ENCODE measurements around the gene METAP2.

Gene METAP2

DNA sequence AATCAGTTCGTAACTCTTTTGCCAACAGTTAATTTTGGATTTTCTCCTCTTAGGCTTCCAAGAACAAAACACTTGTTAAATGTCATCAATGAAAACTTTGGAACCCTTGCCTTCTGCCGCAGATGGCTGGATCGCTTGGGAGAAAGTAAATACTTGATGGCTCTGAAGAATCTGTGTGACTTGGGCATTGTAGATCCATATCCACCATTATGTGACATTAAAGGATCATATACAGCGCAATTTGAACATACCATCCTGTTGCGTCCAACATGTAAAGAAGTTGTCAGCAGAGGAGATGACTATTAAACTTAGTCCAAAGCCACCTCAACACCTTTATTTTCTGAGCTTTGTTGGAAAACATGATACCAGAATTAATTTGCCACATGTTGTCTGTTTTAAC lies 39.6 kb downstream of the METAP2 start:
- no peak for DNase-seq (ENCODE audit: low read depth, low spot score)

DNA sequence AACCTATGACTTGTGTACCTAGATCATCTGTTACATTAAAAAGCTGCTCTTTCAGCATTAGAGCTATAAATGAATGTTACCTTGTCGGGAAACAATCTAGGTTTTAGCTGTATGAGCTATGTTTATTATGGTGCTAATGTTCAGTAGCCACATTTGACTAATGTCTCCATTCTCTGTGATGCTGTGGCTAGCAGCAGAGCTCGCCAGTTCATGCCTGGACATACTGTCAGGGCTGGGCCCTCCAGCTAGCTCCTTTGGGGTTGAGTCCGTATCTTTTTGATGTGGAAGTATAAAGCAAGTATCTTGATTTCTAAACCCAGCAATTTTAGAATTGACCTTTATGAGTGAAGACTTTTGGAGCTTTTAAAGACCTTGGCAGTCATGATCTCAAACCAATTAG lies 41.2 kb downstream of the METAP2 start:
- DNase-seq (ENCODE audit: low read depth, low spot score), result no peak

DNA sequence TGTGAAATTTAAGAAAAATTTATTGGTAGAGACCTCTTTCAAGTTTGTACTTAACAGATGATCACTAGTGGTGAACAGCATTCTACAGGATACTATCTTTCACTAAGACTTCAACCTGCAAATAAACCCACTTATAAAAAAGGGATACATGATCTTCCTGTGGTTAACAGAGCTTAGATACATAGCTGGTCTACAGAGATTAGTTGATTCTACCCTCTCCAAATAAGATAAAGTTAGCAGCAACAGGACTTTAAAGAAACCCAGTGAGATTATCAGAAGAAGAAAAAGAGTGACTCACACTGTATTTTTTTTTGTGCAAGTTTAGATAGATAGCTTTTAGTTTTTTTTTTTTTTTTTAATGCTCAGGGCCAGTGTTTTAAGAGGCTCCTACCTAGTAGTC lies 42.8 kb downstream of the METAP2 start:
- DNase-seq (ENCODE audit: low read depth, low spot score), result no peak

DNA sequence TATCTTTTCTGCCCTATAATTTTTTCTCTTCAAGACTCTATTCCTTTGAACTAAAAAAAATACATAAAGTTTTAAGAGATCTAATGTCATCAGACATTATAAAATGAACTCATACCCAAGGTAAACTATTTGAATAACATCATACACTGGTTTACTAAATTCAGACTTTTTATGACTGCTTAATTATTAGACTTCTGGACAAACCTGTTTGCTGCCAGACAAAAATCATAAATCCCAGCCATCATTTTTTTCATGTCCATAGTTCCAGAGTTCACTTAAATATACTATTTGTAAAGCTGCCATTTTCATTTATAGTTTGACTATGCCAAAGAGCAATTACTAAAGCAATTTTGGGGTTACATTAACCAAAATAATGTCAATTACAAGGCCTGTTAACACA lies 43.3 kb downstream of the METAP2 start:
- DNase-seq (ENCODE audit: low read depth, low spot score), result no peak

DNA sequence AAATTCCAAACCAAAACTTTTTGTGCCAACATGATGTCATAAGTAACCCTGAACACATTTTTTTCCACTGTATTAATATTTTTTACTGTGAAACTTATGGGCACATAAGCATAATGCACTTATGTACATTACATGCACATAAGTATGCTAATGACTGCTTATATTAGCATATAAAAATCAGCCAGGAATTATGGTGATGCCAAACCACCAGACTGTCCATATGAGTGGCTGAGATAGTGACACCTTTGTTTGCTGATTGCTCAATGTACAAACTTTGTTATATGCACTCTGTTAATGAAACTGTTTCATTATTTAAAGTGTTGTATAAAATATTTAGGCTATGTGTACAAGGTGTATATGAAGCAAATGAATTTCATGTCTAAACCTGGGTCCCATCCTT lies 45.0 kb downstream of the METAP2 start:
- no peak for DNase-seq (ENCODE audit: low read depth, low spot score)

DNA sequence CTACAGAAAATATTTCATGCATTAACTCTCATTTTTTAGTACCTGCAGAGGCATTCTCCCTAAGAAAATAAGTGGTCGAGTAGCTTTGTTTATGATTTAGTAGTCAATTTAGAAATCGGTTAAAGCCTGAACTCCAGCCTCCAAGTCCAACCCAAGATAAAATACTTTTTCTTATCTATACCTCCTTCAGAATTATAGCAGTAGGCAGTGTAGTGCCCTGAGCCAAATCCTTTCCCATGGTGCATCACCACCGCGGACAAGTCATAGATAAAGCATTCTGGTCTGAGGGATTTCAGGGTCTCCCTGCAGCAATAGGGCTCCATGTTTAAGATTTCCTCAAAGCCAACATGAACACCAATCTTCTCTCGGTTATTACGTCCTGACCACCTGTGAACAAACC lies 46.9 kb downstream of the METAP2 start:
- no peak for DNase-seq (ENCODE audit: low read depth, low spot score)

DNA sequence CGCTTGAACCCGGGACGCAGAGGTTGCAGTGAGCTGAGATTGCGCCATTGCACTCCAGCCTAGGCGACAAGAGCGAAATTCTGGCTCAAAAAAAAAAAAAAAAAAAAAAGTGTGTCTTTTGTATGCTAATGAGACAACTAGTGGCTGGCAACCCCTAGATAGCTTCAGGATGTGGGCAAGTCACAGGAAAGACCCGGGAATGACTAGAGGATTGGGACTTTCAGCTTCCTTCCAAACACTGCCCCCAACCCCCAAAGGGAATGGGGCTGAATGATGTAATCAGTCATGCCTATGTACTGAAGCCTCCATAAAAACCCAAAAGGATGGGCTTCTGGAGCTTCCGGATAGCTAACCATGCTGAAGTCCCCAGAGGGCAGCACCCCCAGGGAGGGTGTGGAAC lies 48.7 kb downstream of the METAP2 start:
- DNase-seq (ENCODE audit: low read depth, low spot score), result no peak

DNA sequence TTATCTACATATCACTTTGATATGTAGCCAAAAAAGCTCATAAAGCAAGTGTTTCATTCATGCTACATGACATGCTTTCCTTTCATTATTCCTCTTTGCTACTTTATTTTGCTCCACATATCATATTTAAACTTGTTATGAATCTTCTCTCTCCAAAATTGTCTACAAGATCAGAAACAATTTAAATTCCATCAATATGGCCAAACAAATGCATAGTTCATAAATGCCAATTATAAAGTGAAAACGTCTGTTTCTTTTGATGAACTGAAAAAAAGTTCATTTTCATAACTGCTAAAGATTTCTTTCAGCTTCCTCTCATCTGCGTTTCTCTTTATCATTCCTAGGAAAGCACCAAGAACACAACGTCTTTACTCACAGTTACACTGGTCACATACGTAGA lies 54.5 kb downstream of the METAP2 start:
- DNase-seq (ENCODE audit: low read depth, low spot score), result no peak

DNA sequence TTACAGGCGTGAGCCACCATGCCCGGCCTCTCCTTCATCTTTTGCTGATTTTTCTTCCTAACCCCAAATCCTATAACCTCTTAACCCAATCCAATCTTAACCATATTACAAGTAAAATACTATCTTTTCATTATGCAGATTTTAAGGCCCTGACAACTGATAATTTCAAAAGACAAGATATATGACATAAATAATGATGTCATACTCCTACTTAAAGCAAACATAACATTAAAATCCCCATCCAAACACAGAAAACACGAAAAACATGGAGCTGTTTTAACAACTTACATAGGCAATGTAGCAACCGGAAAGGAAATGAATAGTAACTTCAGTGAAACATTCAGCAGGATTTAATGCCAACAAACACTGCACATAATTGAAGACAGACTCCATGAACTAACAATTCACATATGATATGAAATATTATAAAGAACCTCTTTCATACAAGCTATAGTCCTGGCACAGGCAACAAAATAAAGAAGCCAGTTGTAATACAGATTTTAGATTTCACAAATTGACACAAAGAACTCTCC lies 55.8 kb downstream of the METAP2 start:
- no peak for DNase-seq (ENCODE audit: low read depth, low spot score)

DNA sequence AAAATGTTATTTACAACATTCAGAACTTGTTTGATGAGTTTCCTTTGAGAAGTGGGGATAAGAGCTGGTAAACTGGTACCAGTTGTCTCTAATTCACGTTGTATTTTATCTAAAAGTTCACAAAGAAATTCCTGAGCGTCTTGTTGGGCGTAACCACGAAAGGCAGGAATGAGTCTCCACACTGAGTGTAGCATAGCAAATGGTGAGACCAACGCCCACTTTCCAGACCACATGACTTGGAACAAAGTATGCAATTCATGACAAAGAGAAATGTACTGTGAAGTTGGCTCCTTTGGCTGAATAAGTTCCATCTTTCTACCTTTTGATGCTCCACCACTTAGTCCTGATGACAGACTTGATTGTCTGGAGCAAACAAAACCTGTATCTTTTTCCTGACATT lies 58.9 kb downstream of the METAP2 start:
- no peak for DNase-seq (ENCODE audit: low read depth, low spot score)

DNA sequence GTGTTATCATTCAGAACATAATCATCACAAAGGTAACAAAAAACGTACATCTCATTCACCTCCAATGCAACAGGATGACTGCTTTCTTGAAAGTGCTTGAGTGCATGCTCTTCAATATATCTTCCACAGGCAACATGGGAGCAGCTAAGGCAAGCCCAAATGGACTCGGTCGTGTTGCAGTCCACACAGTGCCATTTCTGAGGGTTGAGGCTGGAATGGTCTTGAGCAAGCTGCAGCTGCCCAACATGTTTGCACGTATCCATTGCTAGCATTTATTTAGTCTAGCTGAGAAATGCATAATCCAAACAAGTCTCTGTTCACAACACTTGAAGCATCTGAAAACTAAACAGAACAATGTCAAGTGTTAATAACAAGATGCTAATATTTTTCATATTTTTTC lies 60.0 kb downstream of the METAP2 start:
- DNase-seq (ENCODE audit: low read depth, low spot score), result no peak

DNA sequence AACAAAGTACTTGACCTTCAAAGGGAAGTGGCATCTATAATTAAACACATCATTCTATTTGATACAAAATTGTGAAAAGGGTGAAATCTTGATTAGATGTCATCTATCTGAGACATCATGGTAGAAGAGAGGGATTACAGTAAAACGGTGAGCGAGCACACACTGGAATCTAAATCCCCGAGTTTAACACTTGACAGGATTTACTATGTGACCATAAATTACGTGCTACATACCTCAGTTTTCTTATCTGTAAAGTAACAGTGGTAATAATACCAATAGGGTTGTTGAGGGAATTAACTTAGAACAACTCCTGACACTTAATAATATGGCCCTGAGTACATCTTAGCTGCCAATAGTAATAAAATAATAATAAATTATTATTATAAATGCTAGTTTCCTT lies 64.1 kb downstream of the METAP2 start:
- DNase-seq (ENCODE audit: low read depth, low spot score), result no peak

DNA sequence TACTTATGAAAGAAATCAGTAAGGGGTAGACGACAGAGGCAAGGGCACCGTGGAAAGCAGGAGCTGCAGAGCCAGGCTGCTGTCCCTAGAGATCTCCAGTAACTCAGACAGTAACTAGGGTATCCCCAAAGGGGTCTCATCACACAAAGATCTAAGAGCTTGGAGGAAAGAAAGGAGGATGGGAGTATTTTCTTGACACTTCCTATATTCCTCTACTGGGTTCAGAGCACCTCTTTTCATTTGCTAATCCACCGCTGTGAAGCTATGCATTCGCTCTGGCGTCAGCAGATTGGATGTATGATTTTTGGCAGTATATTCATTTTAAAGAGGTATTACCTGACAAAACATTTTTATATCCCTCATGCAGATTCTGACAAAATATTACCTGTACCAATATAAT lies 64.7 kb downstream of the METAP2 start:
- DNase-seq (ENCODE audit: low read depth, low spot score), result no peak

DNA sequence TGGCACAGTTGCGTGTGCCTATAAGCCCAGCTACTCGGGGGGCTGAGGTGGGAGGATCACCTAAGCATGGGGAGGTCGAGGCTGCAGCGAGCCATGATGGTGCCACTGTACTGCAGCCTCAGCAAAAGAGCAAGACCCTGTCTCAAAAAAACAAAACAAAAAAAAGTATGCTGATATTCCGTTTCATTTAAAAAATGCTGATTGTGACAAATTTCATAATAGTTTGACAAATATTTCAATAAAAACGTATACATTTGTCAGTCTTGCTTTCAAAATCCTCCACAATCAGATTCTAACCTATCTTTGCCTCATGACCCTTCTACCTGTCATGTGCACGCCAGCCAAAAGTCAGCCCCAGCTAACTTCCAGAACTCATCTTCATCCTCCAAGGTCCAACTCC lies 67.5 kb downstream of the METAP2 start:
- DNase-seq (ENCODE audit: low read depth, low spot score), result no peak

DNA sequence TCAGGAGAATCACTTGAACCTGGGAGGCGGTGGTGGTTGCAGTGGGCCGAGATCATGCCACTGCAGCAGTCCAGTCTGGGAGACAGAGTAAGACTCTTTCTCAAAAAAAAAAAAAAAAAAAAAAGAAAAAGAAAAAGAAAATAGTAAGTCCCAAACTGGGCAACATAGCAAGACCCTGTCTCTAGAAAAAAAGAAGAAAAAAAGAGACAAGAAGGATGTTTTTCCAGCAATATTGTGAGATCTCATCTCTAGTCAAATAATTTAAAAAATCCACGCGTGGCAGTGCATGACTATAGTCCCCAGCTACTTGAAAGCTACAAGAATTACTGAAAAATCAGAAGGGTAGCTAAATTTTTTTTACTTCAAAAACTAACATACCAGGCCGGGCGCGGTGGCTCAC lies 69.4 kb downstream of the METAP2 start:
- DNase-seq (ENCODE audit: low read depth, low spot score), result no peak

DNA sequence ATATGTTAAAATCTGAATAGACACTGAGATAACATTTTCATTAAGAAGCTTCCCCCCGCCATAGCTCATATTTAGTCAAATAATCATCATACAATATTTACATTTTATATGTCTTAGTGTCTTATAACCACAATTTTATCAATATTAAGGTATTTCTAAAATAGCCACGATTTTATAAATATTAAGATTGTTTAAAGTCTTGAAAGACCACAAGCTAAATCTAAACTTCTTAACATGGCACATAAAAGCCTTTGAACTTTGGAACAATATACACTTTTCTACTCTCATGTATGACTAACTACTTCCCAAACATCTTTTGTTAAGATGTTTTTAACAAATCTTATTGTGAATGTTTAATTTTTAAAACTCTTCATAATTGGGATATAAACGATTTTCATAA lies 70.8 kb downstream of the METAP2 start:
- DNase-seq (ENCODE audit: low read depth, low spot score), result no peak

DNA sequence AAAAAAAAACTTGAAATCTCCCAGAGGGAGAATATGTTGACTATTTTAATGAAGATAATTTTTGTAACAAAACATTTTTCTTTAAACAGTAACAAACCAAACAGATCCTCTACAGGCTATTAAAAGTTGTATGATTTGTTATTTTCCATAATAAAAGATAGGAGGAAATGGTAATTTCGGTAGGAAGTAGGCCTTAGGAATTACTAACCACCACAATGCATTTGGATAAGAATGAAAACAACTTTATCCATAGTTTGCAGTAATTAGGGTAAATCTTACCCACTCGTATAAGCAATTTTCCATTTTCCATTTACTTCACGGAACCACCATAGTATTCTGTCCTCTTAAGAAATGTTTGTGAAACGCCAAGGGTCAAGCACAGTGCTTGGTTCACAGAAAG lies 71.4 kb downstream of the METAP2 start:
- DNase-seq (ENCODE audit: low read depth, low spot score), result no peak

DNA sequence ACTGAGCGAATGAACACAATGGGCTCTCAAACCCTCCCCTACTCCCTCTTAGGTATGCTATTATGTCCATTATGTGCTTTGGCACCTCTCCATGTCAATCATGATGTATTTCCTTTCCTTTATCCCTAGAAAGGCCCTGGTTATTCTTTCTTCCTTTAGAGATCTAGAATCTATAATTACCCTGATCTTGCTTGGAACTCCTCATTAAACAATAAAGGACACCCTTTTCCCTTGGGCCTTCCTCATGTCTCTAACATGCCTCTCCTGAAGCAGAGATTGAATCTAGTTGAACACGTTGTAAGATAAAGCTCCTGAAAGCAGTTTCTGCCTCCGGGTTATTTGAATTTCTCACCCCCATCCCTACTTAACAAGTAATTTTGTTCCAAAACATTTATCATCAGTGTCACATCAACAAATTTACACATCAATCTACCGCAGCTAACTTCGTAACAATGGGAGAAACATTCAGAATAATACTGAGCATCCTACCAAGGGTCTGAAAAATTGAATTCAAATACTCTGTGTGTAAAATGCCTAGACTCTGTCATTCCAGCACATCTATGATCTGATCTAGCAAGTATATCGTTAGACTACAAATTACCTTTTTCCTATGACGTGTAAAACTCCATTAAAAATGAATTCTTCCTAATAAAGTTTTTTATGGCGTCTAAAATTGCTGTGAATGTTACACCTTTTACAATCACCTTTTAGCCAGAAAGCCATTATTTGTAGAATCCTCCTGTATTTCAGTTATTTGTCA lies 72.0 kb downstream of the METAP2 start:
- DNase-seq (ENCODE audit: low read depth, low spot score), result no peak

DNA sequence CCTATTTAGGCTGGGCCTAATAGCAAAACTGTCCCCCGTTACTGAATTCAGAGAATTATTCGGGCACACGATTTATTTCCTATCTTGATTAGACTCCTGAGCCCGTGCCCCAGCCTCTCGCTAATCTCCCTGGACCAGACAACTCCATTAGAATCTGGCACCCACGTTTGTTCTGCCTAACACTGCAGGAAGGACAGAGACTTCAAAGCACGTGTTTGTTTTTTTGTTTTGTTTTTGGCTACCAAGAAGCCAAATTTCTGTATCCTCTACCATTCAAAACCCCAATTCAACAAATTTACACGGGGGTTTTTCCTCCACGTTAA lies 72.5 kb downstream of the METAP2 start:
- DNase-seq (ENCODE audit: low read depth, low spot score), result no peak

DNA sequence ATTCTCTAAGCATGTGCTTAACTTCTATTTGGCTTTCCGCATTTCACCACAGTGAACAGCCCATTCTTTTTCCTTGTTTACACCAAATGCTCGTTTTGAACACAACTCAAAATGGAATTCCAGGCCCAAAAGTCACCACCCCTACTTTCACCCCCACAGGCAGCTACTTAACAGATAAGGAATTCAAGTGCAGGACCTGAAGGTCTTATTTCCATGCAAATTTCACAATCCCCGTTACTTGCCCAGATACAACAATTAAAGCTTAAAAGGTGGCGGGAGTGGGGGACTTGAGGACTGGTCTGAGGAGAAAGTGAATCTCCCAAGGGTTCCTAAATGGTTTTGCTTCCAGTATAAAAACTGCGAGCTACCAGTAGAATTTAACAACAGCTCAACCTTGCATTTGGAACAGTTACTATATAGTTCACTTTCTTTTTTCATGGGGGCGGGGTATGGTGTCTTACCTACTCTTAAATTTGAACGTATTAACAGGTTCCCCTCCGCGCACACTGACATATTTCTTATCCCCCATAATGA lies 73.6 kb downstream of the METAP2 start:
- no peak for DNase-seq (ENCODE audit: low read depth, low spot score)

DNA sequence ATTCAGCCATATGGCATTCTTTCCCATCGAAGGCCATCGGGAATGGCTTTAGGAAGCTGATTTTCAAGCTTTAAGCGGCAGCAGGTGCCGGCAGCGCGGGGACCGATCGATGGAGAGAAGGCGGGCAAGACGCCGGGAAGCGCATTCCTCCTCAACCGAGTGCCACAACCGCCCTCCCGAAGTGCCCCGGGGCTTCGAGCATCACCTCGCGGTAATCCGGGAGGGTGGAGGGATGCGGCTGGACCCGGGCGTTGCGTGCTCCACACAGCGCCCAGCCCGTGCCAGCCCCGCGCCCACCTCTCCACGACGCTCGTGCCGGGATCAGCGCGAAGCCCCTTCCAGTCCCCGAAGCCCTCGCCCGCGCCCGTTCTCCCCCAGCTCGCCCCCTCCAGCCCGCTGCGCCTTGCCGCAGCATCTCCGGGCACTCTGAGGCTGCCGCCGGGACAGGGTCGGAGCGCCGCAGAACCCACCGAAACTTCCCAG lies 74.1 kb downstream of the METAP2 start:
- DNase-seq (ENCODE audit: low read depth, low spot score), result no peak

DNA sequence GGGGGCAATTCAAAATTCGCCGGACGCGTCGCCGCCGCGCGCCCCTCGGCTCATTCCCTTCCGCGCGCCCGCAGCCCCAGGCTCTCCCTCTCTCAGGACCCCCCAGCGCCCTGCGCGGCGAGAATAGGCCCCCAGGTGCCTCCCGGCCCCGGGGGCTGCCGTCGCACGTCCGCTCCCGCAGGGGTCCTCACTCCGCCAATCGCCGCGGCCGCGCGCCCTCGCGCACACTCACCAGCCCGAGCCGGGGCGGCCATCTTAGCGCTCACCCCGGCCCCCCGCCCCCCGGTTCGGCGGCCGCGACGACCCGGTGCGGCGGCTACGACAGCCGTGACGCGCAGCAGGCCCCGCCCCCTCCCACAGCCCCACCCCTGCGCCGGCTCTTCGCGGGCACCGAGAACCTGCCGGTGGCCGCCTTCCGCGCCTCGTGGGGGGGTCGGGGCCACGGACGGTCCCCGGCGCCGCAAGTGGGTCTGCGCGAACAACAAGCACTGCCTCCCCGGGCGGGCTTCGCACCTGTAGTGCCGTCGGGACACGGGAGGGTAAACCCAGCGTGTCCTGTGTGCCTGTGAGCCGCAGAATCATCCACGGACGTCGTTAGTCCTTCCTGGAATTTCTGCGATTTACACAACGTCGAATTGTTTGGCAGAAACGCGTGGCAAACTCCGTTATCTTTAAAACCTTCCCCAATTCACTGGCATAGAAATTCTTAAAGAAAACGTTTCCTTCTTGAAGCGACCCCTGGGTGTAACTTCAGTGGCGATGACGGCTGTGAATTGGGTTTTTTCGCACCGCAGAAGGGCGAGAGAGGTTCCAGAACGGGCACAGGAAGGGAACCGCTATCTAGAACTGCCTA lies 74.8 kb downstream of the METAP2 start:
- DNase-seq (ENCODE audit: low read depth, low spot score), result peak; percentile 56

All from activated naive CD8-positive, alpha-beta T cell treated with anti-CD3 and anti-CD28 coated beads, Interleukin-2, amount 50 U/mL, for 16 hours (primary cell).